Body of pancreas (tissue), 4 donors: Measurements from ENCODE around the gene PPP1R15B. TPM values are rescaled to one million over a fixed set of nuclear protein-coding genes. Genes with fewer than 3 reads are reported as not detected.

Experiments used
- ATAC-seq: fragments of 150-250 bp; one replicate; pipeline ENCODE4 v1.9.1; 2016
- DNase-seq, 4 donors: peaks; one replicate each; pipeline ENCODE4 v3.0.0-alpha.2; 2019
- H3K27ac ChIP-seq, 4 donors: fragments of 200-600 bp; sonication (generic); 1 replicate in 3 of 4; 2 replicates in 1 of 4; pipeline versions ENCODE4 v1.5.1 to v1.6.1; 2016 to 2019; ENCODE audit warnings: mild to moderate bottlenecking in 1 of 4, mixed read lengths in 1 of 4, moderate library complexity in 1 of 4
- H3K27me3 ChIP-seq, 2 donors: fragments of 200-600 bp; sonication (generic); one replicate each; pipeline ENCODE4 v1.6.0; 2016; ENCODE audit warnings: mild to moderate bottlenecking in 1 of 2
- H3K36me3 ChIP-seq, 2 donors: fragments of 200-600 bp; sonication (generic); replicated peaks in 1 of 2; 2 replicates each; pipeline ENCODE4 v1.5.1; 2016; ENCODE audit warnings: low read depth in 2 of 2; ENCODE audit not compliant: insufficient read depth in 1 of 2
- H3K4me1 ChIP-seq: fragments of 200-600 bp; sonication (generic); one replicate; pipeline ENCODE4 v1.6.0; 2016
- H3K4me3 ChIP-seq, 2 donors: fragments of 200-600 bp; sonication (generic); 1 replicate in 1 of 2; 2 replicates in 1 of 2; pipeline ENCODE4 v1.5.1; 2016 to 2019
- H3K9me3 ChIP-seq, 3 donors: fragments of 200-600 bp; sonication (generic); 1 replicate in 2 of 3; 2 replicates in 1 of 3; pipeline ENCODE4 v1.5.1; 2016
- POLR2A ChIP-seq, 3 donors: fragments of 450-650 bp; IDR thresholded peaks; one replicate each; pipeline ENCODE4 v1.6.1; 2016; ENCODE audit warnings: antibody characterized with exemption in 3 of 3, mild to moderate bottlenecking in 2 of 3
- WGBS, 2 donors: methylation state at CpG; one replicate each; pipeline ENCODE4 v1.1.5; 2017; 5-methylcytosine and 5-hydroxymethylcytosine counted together
- intact Hi-C: fragments of 100-400 bp; cut with DNase I; formaldehyde crosslinking; loops from one replicate; pipeline ENCODE4 v1.15.1; 2023
- total RNA-seq, 2 donors: library from RNA; depleted of rRNA; stranded (reverse); fragments of >200 nt; gene quantifications; one replicate each; pipeline ENCODE4 v1.1.0, GENCODE V29; 2016
- TF ChIP-seq, protein P1 (sequence below), 7 experiments: fragments of 450-650 bp in 4 of 7; fragments of 200-600 bp in 3 of 7; sonication (generic) in 3 of 7; IDR thresholded peaks; one replicate each; pipeline ENCODE4 v1.5.1; 2016 to 2019; ENCODE audit warnings: antibody characterized with exemption in 7 of 7

Gene PPP1R15B
- total RNA-seq, 2 donors from 2014 or later = 32.9 to 34.3 TPM

GRCh38 chr1:204409836-204410687, 1.6 kb downstream of the PPP1R15B start:
- ATAC-seq = no peak

GRCh38 chr1:204409123-204409522, 2.5 kb downstream of the PPP1R15B start:
- ATAC-seq (no peak), DNase-seq (no peak)
- H3K4me1 ChIP-seq = peaks cover 34% of the 10 kb centered on the region
- H3K9me3 ChIP-seq = no peaks in the 10 kb centered on the region
- intact Hi-C loops = no loop called here
- no peaks in the 10 kb centered on the region for H3K27me3 ChIP-seq
- peaks cover 0 to 3% of the 10 kb centered on the region in 2 donors for H3K36me3 ChIP-seq
- 0% methylated on average over 3 of the region's 3 CpGs for WGBS, 2 donors
- H3K4me3 ChIP-seq = peak overlapping the region; percentile 60 to 61
- peak overlapping the region in 3 of 4 donors; percentile 88 to 100 (median 99) for H3K27ac ChIP-seq
- TF ChIP-seq, protein P1, sequence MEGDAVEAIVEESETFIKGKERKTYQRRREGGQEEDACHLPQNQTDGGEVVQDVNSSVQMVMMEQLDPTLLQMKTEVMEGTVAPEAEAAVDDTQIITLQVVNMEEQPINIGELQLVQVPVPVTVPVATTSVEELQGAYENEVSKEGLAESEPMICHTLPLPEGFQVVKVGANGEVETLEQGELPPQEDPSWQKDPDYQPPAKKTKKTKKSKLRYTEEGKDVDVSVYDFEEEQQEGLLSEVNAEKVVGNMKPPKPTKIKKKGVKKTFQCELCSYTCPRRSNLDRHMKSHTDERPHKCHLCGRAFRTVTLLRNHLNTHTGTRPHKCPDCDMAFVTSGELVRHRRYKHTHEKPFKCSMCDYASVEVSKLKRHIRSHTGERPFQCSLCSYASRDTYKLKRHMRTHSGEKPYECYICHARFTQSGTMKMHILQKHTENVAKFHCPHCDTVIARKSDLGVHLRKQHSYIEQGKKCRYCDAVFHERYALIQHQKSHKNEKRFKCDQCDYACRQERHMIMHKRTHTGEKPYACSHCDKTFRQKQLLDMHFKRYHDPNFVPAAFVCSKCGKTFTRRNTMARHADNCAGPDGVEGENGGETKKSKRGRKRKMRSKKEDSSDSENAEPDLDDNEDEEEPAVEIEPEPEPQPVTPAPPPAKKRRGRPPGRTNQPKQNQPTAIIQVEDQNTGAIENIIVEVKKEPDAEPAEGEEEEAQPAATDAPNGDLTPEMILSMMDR (IDR thresholded peaks at IDR 0.05) = no peak
- no peak for TF ChIP-seq POLR2A (IDR thresholded peaks at IDR 0.05)

More at GRCh38 chr1:204409836-204410687, 1.6 kb downstream of the PPP1R15B start:
- WGBS, 2 donors = 0 to 1% methylated on average over 10 of the region's 10 CpGs
- H3K4me3 ChIP-seq = peak overlapping the region; percentile 60 to 61
- H3K9me3 ChIP-seq = no peaks in the 10 kb centered on the region
- peaks cover 25% of the 10 kb centered on the region for H3K4me1 ChIP-seq
- no peaks in the 10 kb centered on the region for H3K27me3 ChIP-seq
- intact Hi-C loops = no loop called here
- peak overlapping the region; percentile 88 to 100 (median 97) for H3K27ac ChIP-seq
- no peak for TF ChIP-seq POLR2A (IDR thresholded peaks at IDR 0.05)
- TF ChIP-seq, protein P1 (IDR thresholded peaks at IDR 0.05) = no peak
- DNase-seq = no peak
- H3K36me3 ChIP-seq = no peaks in the 10 kb centered on the region

DNA sequence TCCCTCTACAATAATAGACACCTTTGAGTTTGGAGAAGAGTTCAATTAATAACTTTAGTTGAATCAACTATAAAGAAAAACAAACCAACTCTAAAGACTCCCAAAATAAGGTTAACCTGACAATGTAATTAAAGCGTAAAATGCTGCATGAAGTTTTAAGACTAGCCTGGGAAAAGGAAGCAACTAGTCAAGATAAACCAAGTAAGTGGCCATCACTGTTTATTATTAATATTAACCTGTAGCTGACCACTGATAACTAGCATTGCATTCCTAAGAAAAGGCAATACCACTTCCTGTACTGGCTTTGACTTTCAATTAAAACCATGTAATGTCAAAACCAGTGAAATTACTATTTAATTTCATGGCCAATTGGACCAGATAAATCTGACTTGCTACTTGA, 3.0 kb downstream of the PPP1R15B start:
- WGBS, 2 donors = 0 to 3% methylated on average over 1 of the region's 1 CpG
- H3K27ac ChIP-seq = peak overlapping the region in 2 of 4 donors; percentile 13 to 52
- no peak for TF ChIP-seq POLR2A (IDR thresholded peaks at IDR 0.05)
- TF ChIP-seq, protein P1 (IDR thresholded peaks at IDR 0.05) = no peak
- peak overlapping the region; percentile 60 to 61 for H3K4me3 ChIP-seq
- ATAC-seq = no peak
- intact Hi-C loops = no loop called here
- no peaks in the 10 kb centered on the region for H3K9me3 ChIP-seq
- peaks cover 0 to 4% of the 10 kb centered on the region in 2 donors for H3K36me3 ChIP-seq
- H3K27me3 ChIP-seq = no peaks in the 10 kb centered on the region
- no peak for DNase-seq
- H3K4me1 ChIP-seq = peaks cover 36% of the 10 kb centered on the region

- Histone ChIP-seq H3K36me3 (peaks cover 0 to 6% of the 10 kb centered on the region in 2 donors), H3K9me3 (no peaks in the 10 kb centered on the region), H3K27ac (peak overlapping the region in 2 of 4 donors; percentile 13 to 52), H3K4me1 (peaks cover 36% of the 10 kb centered on the region), H3K4me3 (peak overlapping the region; percentile 60 to 61), H3K27me3 (no peaks in the 10 kb centered on the region)
- ATAC-seq = no peak
- peak; percentile 74 to 84 (median 80) for DNase-seq
- TF ChIP-seq, protein P1 (IDR thresholded peaks at IDR 0.05) = no peak
- TF ChIP-seq POLR2A (IDR thresholded peaks at IDR 0.05) = no peak
- intact Hi-C loops = no loop called here
- 0 to 2% methylated on average over 2 of the region's 2 CpGs for WGBS, 2 donors
Measured at GRCh38 chr1:204408074-204408507, 3.5 kb downstream of the PPP1R15B start.
